ENCODE measurements around the gene AUTS2.

AUTS2 gene

DNA sequence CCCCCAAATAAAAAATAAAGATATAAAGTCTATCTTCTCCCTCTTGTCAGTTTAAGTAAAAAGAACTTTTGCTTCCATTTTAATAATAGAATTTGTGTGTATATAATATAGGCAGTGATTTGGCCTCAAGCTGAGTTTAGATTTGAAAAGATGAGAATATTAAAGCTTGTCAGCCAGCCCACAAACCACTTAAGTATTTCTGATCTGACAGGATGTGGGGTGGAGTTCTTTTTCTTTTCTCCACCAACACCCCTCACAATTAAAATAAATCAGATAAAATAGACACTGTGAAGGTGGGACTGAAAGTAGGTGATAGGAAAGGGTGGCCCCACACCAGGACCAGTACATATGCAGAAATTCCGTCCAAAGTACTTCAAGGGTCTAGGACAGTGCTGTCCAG lies 714.1 kb downstream of the AUTS2 start:
- no peaks in the 10 kb centered on the region for H4K20me1 ChIP-seq (ENCODE audit: insufficient read depth, low read length, poor library complexity, severe bottlenecking)
- TF ChIP-seq, protein P1, sequence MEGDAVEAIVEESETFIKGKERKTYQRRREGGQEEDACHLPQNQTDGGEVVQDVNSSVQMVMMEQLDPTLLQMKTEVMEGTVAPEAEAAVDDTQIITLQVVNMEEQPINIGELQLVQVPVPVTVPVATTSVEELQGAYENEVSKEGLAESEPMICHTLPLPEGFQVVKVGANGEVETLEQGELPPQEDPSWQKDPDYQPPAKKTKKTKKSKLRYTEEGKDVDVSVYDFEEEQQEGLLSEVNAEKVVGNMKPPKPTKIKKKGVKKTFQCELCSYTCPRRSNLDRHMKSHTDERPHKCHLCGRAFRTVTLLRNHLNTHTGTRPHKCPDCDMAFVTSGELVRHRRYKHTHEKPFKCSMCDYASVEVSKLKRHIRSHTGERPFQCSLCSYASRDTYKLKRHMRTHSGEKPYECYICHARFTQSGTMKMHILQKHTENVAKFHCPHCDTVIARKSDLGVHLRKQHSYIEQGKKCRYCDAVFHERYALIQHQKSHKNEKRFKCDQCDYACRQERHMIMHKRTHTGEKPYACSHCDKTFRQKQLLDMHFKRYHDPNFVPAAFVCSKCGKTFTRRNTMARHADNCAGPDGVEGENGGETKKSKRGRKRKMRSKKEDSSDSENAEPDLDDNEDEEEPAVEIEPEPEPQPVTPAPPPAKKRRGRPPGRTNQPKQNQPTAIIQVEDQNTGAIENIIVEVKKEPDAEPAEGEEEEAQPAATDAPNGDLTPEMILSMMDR (conservative IDR thresholded peaks at IDR 0.05; ENCODE audit: low read length) = no peak
- TF ChIP-seq EZH2phosphoT487 (IDR thresholded peaks at IDR 0.05; ENCODE audit: borderline replicate concordance) = no peak
- H3K36me3 ChIP-seq (ENCODE audit: insufficient read depth, low read length) = no peaks in the 10 kb centered on the region
- H3K27me3 ChIP-seq (ENCODE audit: insufficient read depth, low read length, poor library complexity, severe bottlenecking) = no peaks in the 10 kb centered on the region
- no peaks in the 10 kb centered on the region for H3K4me1 ChIP-seq (ENCODE audit: insufficient read depth, low read length, poor library complexity, severe bottlenecking)
- no peaks in the 10 kb centered on the region for H3K9me3 ChIP-seq (ENCODE audit: insufficient read depth, low read depth, low read length)
- no peak overlapping the region for H3K9ac ChIP-seq (ENCODE audit: low read depth, low read length, poor library complexity, severe bottlenecking)
- no peak overlapping the region for H3K4me2 ChIP-seq (ENCODE audit: low read depth, low read length, poor library complexity, severe bottlenecking)
- no peak overlapping the region for H2AFZ ChIP-seq (ENCODE audit: low read length)
- no peaks in the 10 kb centered on the region for H3F3A ChIP-seq (ENCODE audit: low read depth)
- H3K79me2 ChIP-seq (ENCODE audit: insufficient read depth, low read length) = no peaks in the 10 kb centered on the region
- H3K4me3 ChIP-seq (ENCODE audit: low read length, poor library complexity, severe bottlenecking) = no peak overlapping the region
- no peaks in the 10 kb centered on the region for H3K9me2 ChIP-seq (replicated peaks; ENCODE audit: low read depth, low read length)

DNA sequence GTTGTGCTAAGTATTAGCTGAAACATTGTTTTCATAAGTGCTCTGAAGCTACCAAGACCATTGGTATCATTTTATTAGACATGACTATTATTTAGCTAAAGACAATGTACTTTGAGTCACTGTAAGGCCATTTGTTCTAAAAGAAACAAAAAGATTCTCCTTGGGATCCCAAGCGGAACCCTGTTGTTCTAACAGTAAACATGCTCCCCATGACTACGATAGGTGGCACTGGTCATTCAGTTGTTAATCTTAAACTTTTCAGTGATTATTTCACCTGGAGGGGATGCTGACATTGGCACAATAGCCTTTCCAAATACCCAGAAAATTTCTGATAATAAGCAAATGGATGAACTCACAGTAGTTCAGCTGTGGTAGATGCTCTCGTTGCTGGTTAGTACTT lies 715.0 kb downstream of the AUTS2 start:
- TF ChIP-seq, protein P1 (conservative IDR thresholded peaks at IDR 0.05; ENCODE audit: low read length) = no peak
- TF ChIP-seq EZH2phosphoT487 (IDR thresholded peaks at IDR 0.05; ENCODE audit: borderline replicate concordance) = no peak
- Histone ChIP-seq H3K27me3 (ENCODE audit: insufficient read depth, low read length, poor library complexity, severe bottlenecking) (no peaks in the 10 kb centered on the region), H3K4me3 (ENCODE audit: low read length, poor library complexity, severe bottlenecking) (no peak overlapping the region), H3F3A (ENCODE audit: low read depth) (no peaks in the 10 kb centered on the region), H2AFZ (ENCODE audit: low read length) (no peak overlapping the region), H3K9me3 (ENCODE audit: insufficient read depth, low read depth, low read length) (no peaks in the 10 kb centered on the region), H3K9me2 (replicated peaks; ENCODE audit: low read depth, low read length) (no peaks in the 10 kb centered on the region), H3K4me1 (ENCODE audit: insufficient read depth, low read length, poor library complexity, severe bottlenecking) (no peaks in the 10 kb centered on the region), H3K79me2 (ENCODE audit: insufficient read depth, low read length) (no peaks in the 10 kb centered on the region), H4K20me1 (ENCODE audit: insufficient read depth, low read length, poor library complexity, severe bottlenecking) (no peaks in the 10 kb centered on the region), H3K4me2 (ENCODE audit: low read depth, low read length, poor library complexity, severe bottlenecking) (no peak overlapping the region), H3K9ac (ENCODE audit: low read depth, low read length, poor library complexity, severe bottlenecking) (no peak overlapping the region), H3K36me3 (ENCODE audit: insufficient read depth, low read length) (no peaks in the 10 kb centered on the region)

DNA sequence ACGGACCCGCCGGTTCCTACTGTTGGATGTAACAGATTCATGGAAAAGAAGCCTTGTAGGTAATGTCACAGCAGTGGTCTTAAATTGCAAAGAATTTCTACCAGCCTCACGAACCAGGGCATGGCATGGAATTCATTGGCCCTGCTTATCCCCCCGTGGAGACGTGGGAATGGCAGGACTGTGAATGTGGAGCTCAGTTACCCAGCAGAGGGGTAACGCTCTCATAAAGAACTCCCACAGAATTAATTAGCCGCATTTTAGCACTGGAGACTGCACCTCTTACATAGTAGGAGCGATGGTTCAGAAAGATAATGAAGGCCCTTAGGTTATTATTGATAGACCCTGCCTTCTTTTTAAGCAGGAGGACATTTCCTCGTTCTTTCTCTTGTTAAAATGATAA lies 715.4 kb downstream of the AUTS2 start:
- Histone ChIP-seq H3K36me3 (ENCODE audit: insufficient read depth, low read length) (no peaks in the 10 kb centered on the region), H3K4me2 (ENCODE audit: low read depth, low read length, poor library complexity, severe bottlenecking) (no peak overlapping the region), H3K4me3 (ENCODE audit: low read length, poor library complexity, severe bottlenecking) (no peak overlapping the region), H4K20me1 (ENCODE audit: insufficient read depth, low read length, poor library complexity, severe bottlenecking) (no peaks in the 10 kb centered on the region), H3K9me3 (ENCODE audit: insufficient read depth, low read depth, low read length) (no peaks in the 10 kb centered on the region), H3K4me1 (ENCODE audit: insufficient read depth, low read length, poor library complexity, severe bottlenecking) (no peaks in the 10 kb centered on the region), H3K27me3 (ENCODE audit: insufficient read depth, low read length, poor library complexity, severe bottlenecking) (no peaks in the 10 kb centered on the region), H2AFZ (ENCODE audit: low read length) (no peak overlapping the region), H3K9me2 (replicated peaks; ENCODE audit: low read depth, low read length) (no peaks in the 10 kb centered on the region), H3K9ac (ENCODE audit: low read depth, low read length, poor library complexity, severe bottlenecking) (no peak overlapping the region), H3F3A (ENCODE audit: low read depth) (no peaks in the 10 kb centered on the region), H3K79me2 (ENCODE audit: insufficient read depth, low read length) (no peaks in the 10 kb centered on the region)
- TF ChIP-seq, protein P1 (conservative IDR thresholded peaks at IDR 0.05; ENCODE audit: low read length) = no peak
- no peak for TF ChIP-seq EZH2phosphoT487 (IDR thresholded peaks at IDR 0.05; ENCODE audit: borderline replicate concordance)
